Activated CD4-positive, alpha-beta T cell treated with anti-CD3 and anti-CD28 coated beads for 24 hours (primary cell): Measurements from ENCODE around the gene FAM200A.
"Not testable (repeated sequence)": the region's sequence is repeated elsewhere in the genome, so short reads cannot be mapped to it uniquely, and the experiment has no call there.

Source experiments
- DNase-seq, 2 donors: peaks; one replicate each; pipeline ENCODE4 v3.0.0-alpha.2; 2020; ENCODE audit warnings: low read depth in 2 of 2

Gene FAM200A

GRCh38 chr7:99551767-99552463 is at the start of gene FAM200A:
FAM200A (minus strand) TSS chr7:99552114; CDS start chr7:99548407, 3,707 bp downstream.
- peak; percentile 63 to 72 for DNase-seq

GRCh38 chr7:99599836-99600235 is 47.9 kb upstream of the FAM200A start:
- DNase-seq = no peak

GRCh38 chr7:99597762-99598501 is 46.0 kb upstream of the FAM200A start, which contains the start of gene TMEM225B:
TMEM225B (plus strand) TSS chr7:99598267; CDS start chr7:99604389, 6,122 bp downstream.
- DNase-seq = no peak

- DNase-seq = no peak
Measured at GRCh38 chr7:99596408-99596955, 44.6 kb upstream of the FAM200A start.

- no peak for DNase-seq
Measured at GRCh38 chr7:99594948-99595745, 43.2 kb upstream of the FAM200A start.

GRCh38 chr7:99588868-99589267 is 37.0 kb upstream of the FAM200A start:
- DNase-seq = no peak

- not testable (repeated sequence) for DNase-seq
Measured at GRCh38 chr7:99580778-99581332, 28.9 kb upstream of the FAM200A start.

GRCh38 chr7:99579956-99580777 is 28.3 kb upstream of the FAM200A start:
- DNase-seq = peak; percentile 25 to 38

GRCh38 chr7:99579281-99579955 is 27.5 kb upstream of the FAM200A start:
- no peak for DNase-seq

- no peak for DNase-seq
Measured at GRCh38 chr7:99576251-99576650, 24.3 kb upstream of the FAM200A start.

- DNase-seq = no peak
Measured at GRCh38 chr7:99573257-99573656, 21.3 kb upstream of the FAM200A start.

GRCh38 chr7:99571768-99572167 is 19.9 kb upstream of the FAM200A start:
- DNase-seq = no peak

GRCh38 chr7:99568770-99569169 is 16.9 kb upstream of the FAM200A start:
- DNase-seq = not testable (repeated sequence)

- DNase-seq = no peak
Measured at GRCh38 chr7:99563650-99564049, 11.7 kb upstream of the FAM200A start.

- DNase-seq = peak in 1 of 2 donors; percentile 20
Measured at GRCh38 chr7:99562832-99563231, 10.9 kb upstream of the FAM200A start.

GRCh38 chr7:99562114-99562784 is 10.3 kb upstream of the FAM200A start:
- no peak for DNase-seq

GRCh38 chr7:99561737-99562051 is 9.8 kb upstream of the FAM200A start:
- DNase-seq = no peak

- no peak for DNase-seq
Measured at GRCh38 chr7:99560834-99561736, 9.2 kb upstream of the FAM200A start.
